NCI-H345 (cell line): ENCODE data around the gene RAB4A.
"Not testable (repeated sequence)": the region's sequence is repeated elsewhere in the genome, so short reads cannot be mapped to it uniquely, and the experiment has no call there.

Experiments
- DNase-seq: peaks from one replicate; lab custom pipeline; 2025; lab: John Stamatoyannopoulos, UW

RAB4A gene

DNA sequence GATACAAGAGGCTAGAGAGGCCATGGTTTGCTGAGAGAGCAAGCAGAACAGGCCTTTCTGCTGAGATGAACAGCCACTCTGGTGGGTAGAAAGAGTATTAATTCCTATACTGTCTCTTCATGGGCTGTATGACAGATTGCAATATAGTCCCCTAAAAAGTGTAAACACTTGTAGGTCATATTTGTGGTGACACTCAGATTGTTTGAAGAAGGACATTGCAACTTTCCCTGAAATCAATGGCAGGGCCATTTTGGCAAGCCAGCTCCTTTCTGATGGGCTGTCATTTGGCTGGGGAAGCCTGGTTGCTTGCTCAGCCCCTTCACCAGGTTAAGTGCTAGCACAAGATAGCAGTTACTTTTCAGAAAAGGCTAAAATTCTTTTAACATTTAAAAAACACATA, 27.5 kb downstream of the RAB4A start:
- no peak for DNase-seq

DNA sequence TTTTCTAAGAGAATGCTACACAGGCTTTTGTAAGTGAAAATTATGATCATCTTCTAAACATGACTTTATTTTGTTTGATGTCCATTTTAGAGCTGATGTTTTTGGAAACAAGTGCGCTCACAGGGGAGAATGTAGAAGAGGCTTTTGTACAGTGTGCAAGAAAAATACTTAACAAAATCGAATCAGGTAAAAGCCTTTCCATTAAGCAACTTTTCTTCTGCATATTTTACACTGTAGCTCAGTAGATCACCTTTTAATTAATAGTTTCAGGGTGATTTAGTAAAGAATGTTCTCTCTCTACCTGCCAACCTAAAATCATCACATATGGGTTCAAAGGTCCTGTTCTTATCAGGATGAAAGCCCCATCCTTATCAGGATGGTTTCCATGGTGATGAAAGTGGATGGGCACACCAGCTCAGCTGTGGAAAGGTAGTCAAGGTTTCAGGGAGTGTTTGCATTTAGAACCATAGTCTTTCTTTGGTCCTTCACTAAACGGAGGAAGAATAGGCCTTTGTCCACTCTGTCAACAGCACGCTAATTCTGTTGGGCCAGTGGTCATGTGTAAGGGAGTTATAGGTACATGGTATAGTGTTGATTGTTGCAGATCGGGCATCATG, 28.1 kb downstream of the RAB4A start:
- DNase-seq, result no peak

DNA sequence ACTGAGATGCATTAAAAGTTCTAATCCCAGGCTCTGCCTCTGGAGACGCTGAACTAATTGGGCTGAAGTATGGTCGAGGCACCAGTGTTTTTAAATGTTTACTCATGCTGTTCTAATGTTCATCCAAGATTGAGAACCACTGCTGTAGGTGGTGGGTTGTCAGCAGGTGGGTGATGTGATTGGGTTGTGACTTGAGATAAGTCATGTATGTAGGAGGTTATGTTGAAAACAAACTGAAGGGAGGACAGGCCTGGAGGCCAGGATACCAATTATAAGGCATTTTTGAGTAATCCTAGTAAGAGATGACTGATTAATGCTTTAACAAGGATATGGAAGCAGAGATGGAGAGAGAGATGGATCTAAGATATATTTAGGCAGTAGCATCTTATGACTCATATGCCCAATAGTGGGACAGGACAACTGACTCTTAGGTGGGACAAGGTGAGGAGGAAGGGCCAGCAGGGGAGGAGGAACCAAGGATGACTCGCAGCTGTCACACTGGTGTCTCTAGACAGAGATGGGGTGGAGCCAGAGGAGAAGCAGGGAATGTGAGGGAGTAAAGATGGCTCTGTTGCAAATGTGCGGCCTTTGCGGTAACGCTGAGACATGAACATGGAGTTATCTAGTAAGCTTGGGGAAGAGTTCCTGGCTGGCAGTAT, 29.3 kb downstream of the RAB4A start:
- DNase-seq, result no peak

DNA sequence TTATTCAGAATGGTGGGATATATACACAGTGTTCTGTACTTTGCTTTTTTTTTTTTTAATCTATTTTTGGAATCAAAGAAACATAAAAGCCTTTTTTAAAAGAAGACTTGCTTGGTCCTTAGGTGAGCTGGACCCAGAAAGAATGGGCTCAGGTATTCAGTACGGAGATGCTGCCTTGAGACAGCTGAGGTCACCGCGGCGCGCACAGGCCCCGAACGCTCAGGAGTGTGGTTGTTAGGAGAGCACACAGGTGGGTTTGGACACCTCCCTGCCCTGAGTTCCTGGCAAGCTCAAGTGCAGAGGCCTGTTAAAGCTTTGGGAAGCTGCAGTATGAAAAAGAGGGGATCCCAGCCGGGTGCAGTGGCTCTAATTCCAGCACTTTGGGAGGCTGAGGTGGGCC, 31.8 kb downstream of the RAB4A start:
- no peak for DNase-seq

DNA sequence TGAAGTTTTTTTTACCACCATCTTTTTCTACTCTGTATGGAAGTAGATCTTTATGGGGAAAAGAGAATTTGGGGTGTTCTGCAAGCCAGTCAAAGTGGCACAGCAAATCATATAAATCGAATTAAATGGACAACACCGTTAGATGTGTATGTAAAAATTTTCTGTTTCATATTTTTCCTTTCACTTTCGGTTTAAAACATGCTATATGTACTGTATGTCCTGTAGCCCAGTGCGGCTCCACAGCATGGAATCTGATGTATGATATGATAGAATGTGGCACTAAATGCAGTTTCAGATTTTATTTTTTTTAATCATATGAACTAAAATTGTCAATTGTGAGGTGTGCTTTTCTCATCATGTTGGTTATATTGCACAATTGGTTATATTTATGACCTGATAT, 32.9 kb downstream of the RAB4A start:
- no peak for DNase-seq

DNA sequence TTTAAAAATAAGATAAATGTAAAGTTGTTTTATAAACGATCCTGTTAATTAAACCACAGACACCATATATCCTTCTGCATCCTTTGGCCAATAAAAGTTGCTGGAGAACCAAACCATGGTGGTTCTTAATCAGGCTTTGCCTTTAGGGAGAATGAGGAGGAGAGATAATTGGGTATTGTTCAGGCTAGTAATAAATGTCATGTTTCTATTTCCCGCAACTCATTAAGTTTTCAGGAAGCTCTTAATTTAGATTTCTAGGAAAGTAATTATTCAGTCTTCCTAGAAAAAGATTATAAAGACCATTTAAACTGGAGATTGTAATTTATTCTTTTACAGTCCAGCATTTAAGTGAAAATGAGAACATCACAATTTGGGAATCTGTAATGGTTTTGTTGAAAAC, 34.5 kb downstream of the RAB4A start:
- no peak for DNase-seq

DNA sequence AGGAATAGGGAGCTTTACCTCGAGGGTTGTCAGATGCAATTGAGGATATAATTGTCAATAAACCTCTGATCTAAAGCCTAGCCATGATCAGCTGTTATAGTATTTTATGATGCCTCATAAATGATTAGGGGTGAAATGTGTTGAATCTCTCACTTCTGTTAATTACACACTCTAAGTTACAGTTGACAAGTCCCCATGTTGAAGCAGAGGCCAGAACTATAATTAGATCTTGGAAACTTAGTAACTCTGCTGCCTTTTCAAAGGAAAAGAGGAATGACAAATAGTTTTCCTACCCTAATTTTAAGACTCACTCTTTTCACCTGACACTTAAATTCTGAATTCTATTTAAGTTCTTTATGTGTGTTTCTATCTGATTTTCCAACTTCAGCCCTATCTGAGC, 38.2 kb downstream of the RAB4A start:
- no peak for DNase-seq

DNA sequence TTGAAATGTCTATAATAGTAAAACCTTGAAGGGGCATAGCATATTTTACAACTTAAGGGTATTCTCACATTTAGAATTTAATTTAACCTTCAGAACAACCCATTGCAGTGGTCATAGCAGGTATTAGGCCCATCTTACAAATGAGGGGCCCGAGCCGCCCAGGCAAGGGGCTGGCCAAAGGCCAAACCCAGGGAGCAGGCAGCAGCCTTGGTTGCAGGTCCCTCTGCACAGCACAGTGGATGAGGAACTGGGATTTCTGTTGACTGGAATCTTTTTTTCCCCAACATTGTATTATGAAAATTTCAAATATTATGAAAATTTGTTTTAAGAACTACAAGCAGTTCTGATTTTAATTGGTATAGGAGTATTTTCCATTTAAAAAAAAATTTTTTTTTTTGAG, 38.8 kb downstream of the RAB4A start:
- DNase-seq, result no peak

DNA sequence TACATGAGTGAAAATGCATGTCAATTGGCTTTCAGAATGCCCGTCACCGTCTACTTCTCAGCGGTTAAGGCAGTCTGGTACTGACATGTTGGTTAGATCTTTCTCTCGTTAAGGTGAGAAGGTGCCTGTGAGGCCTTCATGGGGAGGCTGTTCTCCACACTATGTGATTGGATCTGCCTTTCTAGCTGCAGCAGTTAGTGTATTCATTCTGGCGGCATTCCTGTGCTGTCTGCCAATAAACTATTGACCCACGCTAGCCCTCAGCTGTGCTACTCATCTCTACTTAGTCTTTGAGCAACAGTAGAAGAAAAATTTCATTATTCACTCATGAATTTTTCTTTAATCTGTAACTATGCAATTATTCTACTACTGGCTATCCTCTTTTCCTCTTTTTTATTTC, 39.9 kb downstream of the RAB4A start:
- DNase-seq, result no peak

DNA sequence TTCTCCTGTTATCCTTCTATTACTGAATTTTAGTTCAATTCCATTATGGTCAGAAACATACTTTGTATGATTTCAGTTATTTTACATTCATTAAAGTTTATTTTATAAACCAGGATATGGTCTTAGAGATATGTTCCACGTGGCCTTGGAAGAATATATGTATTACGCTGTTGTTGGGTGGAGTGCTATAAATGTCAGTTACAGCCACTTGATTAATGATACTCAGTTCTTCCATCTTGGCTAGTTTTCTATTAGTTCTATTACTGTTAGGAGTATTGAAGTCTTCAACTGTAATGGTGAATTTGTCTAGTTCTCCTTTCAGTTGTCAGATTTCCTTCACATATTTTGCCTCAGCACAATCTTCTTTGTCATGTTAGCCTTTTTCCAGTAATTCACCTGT, 45.3 kb downstream of the RAB4A start:
- DNase-seq, result no peak

DNA sequence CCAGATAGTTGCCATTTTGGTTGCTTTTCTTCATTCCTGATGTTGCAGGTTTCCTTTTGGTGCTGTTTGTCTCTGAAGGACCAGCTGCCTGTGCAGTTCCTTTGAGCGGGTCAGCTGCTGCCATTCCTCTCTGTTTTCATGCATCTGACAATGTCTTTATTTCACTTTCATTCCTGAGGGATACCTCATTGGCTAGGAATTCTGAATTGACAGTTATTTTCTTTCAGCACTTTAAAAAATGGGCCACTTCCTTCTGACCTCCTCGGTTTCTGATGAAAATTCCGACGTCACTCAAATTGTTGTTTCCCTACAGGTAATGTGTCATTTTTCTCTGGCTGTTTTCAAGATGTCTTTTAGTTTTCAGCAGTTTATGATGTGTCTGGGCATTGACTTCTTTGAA, 47.1 kb downstream of the RAB4A start:
- DNase-seq, result no peak

DNA sequence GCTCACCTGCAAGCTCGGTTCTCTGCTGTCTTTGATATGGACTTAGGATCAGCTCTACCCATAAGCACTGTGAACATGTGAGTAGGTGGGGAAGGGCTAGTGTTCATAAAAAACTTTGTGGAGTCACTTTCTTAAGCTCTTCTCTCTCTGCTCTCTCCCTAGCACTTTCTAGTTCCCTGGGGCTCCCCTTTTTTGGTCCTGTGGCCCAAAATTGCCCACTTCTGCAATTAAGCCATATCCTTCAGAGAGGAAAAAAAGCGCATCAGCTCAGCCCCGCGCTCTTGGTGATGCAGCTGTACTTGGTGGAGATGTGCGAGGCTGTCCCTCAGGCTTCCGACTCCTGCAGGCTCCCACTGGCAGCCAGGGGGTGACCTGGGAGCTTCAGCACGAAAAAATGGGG, 48.6 kb downstream of the RAB4A start:
- no peak for DNase-seq

DNA sequence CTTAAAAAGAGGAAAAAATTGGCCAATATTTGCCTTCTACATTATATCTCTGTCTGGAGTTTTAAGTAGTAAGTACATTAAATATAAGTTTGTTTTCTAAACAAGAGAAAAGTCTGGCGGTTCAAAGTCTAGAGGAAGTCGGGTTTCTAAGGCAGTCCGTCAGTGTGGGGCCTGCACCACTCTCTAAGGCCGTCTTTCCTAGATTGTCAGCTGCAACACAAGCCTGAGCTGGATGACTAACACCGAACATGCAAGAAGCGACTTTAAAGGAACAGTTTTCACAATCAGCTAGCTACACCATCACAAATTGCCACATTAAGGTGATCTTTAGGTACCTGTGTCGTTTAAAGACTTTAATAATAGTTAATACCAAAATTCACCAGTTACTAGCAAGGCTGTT, 52.3 kb downstream of the RAB4A start:
- no peak for DNase-seq

DNA sequence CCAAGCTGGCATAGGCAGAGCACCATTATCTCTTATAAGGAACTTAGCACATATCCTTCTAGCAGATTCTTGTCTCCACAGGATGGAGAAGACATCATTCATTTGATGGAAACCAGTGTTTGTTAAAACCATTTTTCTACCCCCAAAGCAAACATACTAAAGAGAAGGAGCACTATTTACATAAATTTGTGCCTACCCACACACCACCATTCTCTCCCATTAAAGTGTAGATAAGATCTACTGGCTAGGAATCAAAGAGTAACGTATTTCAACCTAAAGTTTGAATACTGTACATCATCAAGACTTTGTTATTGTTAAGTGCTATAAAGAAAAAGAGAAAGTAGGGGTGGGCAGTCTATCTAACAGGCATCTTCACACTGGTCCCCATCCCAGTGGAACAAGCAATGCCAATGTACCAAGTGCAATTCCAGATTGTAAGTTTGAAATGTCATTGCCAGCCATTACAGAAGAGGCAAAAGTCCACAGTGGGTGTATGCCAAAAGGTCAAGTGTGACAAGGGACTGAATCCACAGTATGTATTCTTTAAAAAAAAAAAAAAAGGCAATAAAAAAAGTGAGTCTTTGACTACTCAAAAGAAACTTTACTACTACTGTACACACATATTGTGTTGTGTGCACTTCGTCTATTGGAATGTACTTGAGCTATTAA, 53.1 kb downstream of the RAB4A start:
- no peak for DNase-seq

DNA sequence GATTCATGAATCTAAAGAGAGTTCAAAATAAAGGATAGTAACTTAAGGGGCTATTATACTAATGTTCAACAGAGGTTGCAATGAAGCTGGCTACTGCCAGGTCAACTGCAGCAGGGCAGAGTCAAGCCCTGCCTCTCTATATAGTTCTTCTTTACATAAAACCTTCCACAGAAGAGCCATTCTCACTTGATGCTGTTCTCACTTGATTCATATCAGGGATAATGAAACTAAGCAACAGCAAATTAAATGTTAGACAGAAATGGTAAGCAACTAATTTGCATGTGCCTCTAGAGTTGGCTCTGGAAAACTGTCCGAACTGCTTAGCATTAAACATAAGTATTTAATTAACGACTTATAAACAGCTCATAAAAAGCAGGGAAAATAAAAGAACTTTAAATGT, 54.5 kb downstream of the RAB4A start:
- no peak for DNase-seq

DNA sequence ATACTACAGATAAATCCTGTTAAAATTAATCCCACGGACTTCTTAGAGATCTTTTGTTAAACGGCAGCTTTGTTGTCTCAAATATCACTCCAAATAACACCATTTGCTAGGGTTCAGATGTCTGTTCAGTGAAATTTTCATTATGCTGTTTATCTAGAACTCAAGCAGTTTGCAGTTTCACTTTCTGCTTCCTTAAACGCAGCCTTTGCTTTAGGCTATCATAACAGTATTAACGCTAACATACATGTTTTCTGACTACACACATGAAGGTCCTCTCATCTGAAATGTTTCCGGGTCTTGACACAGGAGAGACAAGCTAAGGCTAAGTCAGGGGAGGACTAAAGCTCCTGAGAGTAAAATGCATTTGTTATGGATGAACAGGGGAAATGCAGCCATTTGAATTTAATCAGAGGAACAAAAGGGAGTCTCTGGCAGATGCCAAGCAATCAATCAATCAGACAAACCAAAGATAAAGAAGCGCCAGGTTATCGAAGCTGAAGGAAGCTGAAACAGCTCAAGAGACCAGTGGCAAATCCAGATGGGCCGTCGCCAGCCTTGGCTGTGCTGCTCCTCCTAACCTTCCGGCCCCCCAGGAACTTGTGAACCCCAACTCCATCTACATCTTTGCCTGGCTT, 55.1 kb downstream of the RAB4A start:
- no peak for DNase-seq

DNA sequence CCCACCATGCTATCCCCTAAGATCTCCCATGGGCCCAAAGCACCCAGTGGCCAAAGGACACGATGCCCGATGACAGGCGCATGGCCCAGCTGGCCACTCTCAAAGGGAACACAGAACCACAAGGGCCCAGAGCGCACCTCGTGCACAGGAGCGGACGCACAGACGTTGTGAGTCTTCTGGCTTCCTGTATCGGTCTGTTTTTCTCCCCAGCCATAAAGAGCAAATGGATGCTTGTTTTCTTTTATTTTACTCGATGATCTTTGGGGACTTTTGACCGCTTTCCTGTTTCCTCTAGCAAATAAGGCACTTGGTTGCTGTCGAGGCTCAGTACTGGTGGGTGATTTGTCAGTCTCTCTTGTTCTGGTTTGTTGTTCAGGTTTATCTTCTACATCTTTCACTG, 55.7 kb downstream of the RAB4A start:
- DNase-seq, result no peak

DNA sequence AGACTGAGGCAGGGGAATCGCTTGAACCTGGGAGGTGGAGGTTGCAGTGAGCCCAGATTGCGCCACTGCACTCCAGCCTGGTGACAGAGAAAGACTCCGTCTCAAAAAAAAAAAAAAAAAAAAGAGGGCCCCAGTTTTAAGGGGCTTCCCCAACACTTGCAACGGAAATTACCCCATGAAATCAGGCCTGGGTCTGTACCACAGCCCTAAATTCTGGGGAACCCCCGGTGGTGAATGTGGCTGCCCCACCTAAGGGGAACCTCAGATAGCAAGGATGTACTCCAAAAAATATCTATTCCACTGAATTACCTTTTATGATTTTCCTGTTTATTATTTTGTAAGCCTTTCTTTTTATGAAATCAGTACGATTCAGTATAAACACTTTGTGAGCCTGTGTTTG, 56.9 kb downstream of the RAB4A start:
- not testable (repeated sequence) for DNase-seq

DNA sequence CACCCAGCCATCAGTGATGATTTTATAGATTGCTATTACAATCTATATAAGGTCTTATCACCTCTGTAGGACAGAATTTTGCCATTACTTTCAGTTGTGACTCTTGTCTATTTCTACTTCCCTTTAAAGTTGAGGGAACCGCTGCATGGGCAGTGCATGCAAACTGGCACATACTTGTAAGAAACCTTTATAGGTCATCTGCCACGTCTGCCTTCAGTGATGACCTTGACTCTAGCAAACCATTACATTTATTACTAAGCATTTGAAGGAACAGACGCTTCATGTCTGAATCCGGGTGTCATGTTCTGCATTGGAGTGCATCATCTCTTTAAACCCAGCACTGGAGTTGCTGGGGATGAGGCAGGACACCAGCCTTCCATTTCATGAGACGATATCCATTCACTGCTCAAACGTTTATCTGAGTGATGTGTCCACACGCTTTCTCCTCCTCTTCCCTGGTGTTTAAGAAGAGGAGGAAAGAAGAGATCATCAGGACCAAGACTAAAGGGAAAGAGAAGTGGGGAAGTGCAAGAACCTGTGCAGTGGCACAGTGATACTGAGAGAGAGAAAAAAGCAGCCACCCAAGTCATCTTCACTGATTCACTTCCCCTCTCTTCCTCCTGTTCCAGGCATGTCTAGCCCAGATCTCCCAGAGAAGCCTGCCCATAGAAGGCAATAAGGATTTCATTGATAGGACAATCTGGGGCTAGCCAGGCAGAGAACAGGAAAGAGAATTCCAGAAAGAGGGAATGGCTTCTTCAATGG, 57.9 kb downstream of the RAB4A start:
- no peak for DNase-seq

DNA sequence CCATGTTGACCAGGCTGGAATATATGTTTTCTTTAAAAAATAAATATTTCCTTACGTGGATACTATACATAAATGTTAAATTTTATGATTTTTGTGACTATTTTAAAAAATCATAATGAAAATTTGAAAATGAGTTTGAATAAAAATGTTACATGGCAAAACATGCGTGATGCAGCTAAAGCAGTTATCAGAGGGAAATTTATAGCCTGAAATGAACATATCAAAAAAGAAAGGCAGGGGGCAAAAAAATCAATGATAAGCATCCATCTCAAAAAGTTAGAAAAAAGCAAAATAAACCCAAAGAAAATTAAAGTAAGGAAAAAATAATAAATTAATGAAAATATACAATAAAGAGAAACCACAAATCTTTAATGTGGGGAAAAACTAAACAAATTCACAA, 63.4 kb downstream of the RAB4A start:
- no peak for DNase-seq

DNA sequence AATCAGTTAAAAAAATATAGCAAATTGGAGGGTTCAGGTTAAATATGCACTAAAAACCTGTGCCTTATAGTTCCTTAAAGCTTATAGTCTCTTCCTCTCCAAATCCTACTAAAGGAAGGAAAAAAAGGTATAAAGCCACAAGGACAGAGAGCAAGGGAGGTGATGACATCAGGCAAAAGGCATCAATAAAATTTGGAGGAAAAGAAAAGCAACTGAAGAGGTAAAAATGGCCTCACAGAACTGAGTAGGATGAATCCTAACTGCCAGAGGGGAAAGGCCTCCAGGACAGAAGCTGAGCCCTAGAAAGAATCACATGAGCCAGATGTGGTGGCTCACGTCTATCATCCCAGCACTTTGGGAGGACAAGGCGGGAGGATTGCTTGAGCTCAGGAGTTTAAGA, 63.8 kb downstream of the RAB4A start:
- no peak for DNase-seq

DNA sequence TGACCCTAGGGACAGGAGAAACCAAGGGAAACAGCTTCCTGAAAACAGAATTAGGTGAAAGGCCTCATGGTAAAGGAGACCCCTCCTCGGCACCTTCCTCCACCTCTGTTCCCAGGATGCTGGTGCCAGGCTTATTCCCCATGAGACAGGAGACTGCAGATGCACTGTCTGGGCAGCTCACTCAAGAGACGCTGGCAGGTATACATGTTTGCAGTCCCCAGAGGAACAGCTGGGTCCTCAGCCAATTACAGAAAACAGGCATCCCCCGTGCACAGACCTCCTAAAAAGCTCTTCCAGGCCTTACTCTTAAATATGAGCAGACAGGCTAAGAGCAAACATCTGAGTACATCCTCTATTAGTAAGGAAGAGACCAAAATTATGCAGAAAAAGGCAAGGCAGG, 65.4 kb downstream of the RAB4A start:
- DNase-seq, result peak; percentile 12

DNA sequence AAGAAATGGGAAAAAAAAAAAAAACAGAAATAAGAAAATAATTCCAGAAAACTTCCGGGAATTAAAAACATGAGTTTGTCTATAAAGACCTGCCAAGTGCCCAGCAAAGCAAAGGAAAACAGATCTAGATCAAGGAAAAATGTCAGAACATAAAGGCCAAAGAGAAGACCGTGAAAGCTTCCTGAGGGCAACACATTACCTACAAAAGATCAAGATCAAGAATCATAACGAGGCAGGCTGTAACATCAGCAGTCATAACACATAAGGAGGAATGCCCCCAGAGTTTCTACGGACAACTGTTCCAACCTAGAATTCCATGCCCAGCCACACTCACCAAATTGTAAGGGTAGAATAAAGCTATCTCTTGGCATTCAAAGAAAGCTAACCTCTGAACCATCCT, 68.2 kb downstream of the RAB4A start:
- no peak for DNase-seq
